ENCODE results near the gene SLC22A4.

SLC22A4 gene

DNA sequence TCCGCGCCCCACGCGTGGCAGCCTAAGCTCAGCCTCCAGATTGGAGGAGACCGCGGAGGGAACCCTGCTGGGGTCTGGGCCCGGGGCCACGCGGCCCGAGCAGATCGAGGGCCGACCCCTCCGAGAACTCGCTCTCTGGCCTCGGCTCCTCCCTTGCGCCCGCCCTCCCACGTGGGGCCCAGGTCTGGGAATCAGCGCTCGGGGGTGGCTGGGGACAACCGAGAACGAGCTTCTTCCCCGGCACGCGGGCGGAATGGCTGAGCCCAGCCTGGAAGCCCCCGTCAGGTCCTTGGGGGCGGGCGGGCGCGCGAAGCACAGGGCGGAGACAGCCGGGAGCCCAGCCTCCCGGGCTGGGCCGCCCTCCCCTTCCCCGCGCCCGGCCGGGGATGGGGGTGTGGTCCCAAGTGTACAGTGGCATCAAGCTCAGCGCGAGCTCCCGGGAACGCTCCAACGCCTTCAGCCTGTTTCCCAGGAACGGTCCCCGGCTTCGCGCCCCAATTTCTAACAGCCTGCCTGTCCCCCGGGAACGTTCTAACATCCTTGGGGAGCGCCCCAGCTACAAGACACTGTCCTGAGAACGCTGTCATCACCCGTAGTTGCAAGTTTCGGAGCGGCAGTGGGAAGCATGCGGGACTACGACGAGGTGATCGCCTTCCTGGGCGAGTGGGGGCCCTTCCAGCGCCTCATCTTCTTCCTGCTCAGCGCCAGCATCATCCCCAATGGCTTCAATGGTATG lies at the start of gene SLC22A4:
TSS of gene SLC22A4 (plus strand) at position 403 of the 736 bp plus-strand sequence. CDS start at position 626, 223 bp downstream.
- CTCF ChIA-PET, result interaction anchor here (0.6 to 4.8 kb wide), 12 partner anchors 9 to 211 kb away, joined by 3 to 32 read pairs (median 4); no protein-coding TSS in a partner anchor
- TF ChIP-seq, protein P1, sequence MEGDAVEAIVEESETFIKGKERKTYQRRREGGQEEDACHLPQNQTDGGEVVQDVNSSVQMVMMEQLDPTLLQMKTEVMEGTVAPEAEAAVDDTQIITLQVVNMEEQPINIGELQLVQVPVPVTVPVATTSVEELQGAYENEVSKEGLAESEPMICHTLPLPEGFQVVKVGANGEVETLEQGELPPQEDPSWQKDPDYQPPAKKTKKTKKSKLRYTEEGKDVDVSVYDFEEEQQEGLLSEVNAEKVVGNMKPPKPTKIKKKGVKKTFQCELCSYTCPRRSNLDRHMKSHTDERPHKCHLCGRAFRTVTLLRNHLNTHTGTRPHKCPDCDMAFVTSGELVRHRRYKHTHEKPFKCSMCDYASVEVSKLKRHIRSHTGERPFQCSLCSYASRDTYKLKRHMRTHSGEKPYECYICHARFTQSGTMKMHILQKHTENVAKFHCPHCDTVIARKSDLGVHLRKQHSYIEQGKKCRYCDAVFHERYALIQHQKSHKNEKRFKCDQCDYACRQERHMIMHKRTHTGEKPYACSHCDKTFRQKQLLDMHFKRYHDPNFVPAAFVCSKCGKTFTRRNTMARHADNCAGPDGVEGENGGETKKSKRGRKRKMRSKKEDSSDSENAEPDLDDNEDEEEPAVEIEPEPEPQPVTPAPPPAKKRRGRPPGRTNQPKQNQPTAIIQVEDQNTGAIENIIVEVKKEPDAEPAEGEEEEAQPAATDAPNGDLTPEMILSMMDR (IDR thresholded peaks at IDR 0.05; ENCODE audit: control extremely low read depth, extremely low read depth, low read depth, missing control alignments), result no peak

DNA sequence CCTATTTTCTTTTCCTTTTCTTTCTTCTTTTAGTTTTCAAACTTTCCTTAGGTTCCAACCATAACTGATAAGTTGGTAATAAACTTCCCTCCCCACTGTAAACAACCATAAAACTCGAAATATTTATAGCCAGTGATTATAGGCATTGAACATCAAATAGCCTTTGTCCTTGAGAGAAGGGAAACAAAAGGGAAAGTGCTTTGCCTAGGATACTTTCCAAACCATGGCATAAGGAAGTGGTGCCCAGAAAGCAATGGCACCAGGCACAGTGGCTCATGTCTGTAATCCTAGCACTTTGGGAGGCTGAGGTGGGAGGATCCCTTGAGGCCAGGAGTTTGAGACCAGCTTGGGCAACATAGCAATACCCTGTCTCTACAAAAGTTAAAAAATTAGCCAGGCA lies 48.6 kb upstream of the SLC22A4 start:
- CTCF ChIA-PET, result interaction anchor here (2.1 to 2.3 kb wide), 2 partner anchors 9 to 10 kb away, joined by 4 to 8 read pairs; no protein-coding TSS in a partner anchor
- TF ChIP-seq, protein P1 (IDR thresholded peaks at IDR 0.05; ENCODE audit: control extremely low read depth, extremely low read depth, low read depth, missing control alignments), result no peak
- DNase-seq (ENCODE audit: extremely low spot score), result no peak
- POLR2A ChIA-PET, result interaction anchor here (0.7 kb wide), 1 partner anchor 7 kb away, joined by 3 read pairs; no protein-coding TSS in a partner anchor

More for the DNA sequence above, at the start of gene SLC22A4:
- peak; percentile 86 for DNase-seq (ENCODE audit: extremely low spot score)
- POLR2A ChIA-PET, result interaction anchor here (0.7 to 1.0 kb wide), 4 partner anchors 10 to 196 kb away, joined by 3 read pairs; partner anchors contain the start of gene IRF1

- no peak for DNase-seq (ENCODE audit: extremely low spot score)
- POLR2A ChIA-PET, result no interaction called here
- TF ChIP-seq, protein P1 (IDR thresholded peaks at IDR 0.05; ENCODE audit: control extremely low read depth, extremely low read depth, low read depth, missing control alignments), result no peak
- CTCF ChIA-PET, result interaction anchor here (1.4 to 3.4 kb wide), 5 partner anchors 8 to 26 kb away, joined by 3 to 31 read pairs (median 7); partner anchors contain the start of gene PDLIM4
Observed at GRCh38 chr5:132246806-132247205, 47.4 kb upstream of the SLC22A4 start.

DNA sequence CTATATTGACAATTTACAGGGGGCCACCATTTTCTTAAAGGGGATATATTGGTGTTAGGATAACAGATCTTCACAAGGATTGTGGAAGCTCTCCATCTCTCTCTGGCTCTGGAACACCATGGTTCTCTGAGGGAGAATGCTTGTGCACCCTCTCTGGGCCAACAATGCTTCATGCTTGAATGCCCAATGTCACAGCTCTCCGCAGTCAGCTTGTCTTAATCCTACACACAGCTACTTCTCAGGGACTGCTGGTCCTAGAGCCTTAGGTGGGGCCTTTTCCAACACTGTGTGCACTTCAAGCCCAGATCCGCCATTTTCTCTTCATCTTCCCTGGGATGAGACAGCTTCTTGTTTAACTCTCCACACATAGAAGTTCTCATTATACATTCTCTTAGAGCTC lies 43.6 kb upstream of the SLC22A4 start:
- CTCF ChIA-PET, result interaction anchor here (0.8 to 9.0 kb wide), 10 partner anchors 10 to 185 kb away, joined by 3 to 104 read pairs (median 3); no protein-coding TSS in a partner anchor
- POLR2A ChIA-PET, result no interaction called here

DNA sequence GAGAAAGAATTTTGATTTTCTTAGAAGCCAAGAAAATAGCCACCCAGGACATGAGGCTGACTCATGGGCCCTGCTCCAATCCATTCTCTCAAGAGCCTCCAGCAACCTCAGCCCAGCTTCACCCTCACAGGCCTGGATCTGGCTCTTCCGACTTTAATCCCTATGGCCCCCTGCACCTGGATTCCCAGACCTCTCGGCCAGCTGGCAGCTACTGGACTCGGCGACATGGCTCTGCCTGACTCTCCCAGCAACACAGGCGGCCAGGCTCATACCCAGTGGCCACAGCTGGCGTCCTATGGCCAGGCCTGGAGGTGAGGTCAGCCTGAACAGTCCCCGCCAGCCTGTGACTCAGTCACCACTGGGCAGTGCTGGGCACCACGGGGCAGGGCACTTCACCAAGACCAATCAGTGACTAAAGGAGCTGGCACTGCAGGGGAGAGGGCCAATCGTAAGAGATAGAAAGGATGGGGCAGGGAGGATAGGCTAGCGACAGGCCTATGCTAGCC lies 42.9 kb upstream of the SLC22A4 start:
- DNase-seq (ENCODE audit: extremely low spot score), result no peak
- ChIA-PET CTCF (interaction anchor here (0.8 to 9.0 kb wide), 10 partner anchors 9 to 186 kb away, joined by 3 to 104 read pairs (median 3); no protein-coding TSS in a partner anchor), POLR2A (no interaction called here)
- TF ChIP-seq, protein P1 (IDR thresholded peaks at IDR 0.05; ENCODE audit: control extremely low read depth, extremely low read depth, low read depth, missing control alignments), result no peak

More for the DNA sequence above, 43.6 kb upstream of the SLC22A4 start:
- DNase-seq (ENCODE audit: extremely low spot score), result no peak
- TF ChIP-seq, protein P1 (IDR thresholded peaks at IDR 0.05; ENCODE audit: control extremely low read depth, extremely low read depth, low read depth, missing control alignments), result no peak

DNA sequence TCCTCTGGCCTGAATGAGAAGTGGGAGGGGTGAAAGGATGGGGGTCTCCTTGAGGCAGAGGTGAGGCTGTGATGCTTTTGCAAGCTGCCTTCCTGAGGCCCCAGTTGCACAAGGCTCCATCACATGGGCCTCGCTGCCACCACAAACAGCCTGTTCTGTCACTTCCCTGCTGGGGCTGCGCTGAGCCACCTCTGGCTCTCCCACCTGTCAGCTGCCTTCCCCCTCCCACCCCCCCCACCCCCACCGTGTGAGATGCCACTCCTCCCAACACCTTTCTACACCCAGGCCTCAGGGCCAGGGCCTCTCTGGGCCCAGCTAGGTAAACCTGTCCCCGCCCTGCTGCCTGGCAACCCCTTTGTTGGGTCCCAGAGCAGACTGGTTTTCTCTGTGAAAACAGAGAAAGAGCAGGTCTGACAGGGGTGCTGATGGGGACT lies 41.2 kb upstream of the SLC22A4 start:
- TF ChIP-seq, protein P1 (IDR thresholded peaks at IDR 0.05; ENCODE audit: control extremely low read depth, extremely low read depth, low read depth, missing control alignments), result no peak
- ChIA-PET CTCF (interaction anchor here (1.3 to 9.0 kb wide), 2 partner anchors 9 to 14 kb away, joined by 3 to 104 read pairs; no protein-coding TSS in a partner anchor), POLR2A (no interaction called here)
- DNase-seq (ENCODE audit: extremely low spot score), result peak; percentile 11

Measured in GM10248 (cell line).